ENCODE results near the gene RERE.

DNA sequence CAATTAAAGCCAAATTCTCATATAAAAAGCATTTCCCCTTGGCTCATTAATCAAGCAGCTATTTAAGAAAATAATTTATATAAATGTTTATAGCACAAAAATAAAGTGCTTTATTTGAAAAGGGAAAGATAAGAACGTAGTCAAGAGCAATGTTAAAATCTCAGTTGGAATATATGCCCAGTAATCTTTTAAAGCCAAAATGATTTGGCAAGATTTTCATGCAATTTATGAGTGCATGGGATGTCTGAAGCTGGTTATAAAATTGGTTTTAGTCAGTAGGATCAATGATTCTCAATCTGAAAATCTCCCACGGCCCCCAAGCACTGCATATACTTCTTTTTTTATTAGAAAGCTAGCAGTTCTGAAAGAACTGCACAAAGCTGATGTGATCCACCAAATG, 188.8 kb downstream of the RERE start:
- TF ChIP-seq, protein P1, sequence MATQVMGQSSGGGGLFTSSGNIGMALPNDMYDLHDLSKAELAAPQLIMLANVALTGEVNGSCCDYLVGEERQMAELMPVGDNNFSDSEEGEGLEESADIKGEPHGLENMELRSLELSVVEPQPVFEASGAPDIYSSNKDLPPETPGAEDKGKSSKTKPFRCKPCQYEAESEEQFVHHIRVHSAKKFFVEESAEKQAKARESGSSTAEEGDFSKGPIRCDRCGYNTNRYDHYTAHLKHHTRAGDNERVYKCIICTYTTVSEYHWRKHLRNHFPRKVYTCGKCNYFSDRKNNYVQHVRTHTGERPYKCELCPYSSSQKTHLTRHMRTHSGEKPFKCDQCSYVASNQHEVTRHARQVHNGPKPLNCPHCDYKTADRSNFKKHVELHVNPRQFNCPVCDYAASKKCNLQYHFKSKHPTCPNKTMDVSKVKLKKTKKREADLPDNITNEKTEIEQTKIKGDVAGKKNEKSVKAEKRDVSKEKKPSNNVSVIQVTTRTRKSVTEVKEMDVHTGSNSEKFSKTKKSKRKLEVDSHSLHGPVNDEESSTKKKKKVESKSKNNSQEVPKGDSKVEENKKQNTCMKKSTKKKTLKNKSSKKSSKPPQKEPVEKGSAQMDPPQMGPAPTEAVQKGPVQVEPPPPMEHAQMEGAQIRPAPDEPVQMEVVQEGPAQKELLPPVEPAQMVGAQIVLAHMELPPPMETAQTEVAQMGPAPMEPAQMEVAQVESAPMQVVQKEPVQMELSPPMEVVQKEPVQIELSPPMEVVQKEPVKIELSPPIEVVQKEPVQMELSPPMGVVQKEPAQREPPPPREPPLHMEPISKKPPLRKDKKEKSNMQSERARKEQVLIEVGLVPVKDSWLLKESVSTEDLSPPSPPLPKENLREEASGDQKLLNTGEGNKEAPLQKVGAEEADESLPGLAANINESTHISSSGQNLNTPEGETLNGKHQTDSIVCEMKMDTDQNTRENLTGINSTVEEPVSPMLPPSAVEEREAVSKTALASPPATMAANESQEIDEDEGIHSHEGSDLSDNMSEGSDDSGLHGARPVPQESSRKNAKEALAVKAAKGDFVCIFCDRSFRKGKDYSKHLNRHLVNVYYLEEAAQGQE (IDR thresholded peaks at IDR 0.05; ENCODE audit: insufficient read depth in 1 of 2, low read depth in 2 of 2, low read length in 1 of 2) = no peak
- TF ChIP-seq, protein P2, sequence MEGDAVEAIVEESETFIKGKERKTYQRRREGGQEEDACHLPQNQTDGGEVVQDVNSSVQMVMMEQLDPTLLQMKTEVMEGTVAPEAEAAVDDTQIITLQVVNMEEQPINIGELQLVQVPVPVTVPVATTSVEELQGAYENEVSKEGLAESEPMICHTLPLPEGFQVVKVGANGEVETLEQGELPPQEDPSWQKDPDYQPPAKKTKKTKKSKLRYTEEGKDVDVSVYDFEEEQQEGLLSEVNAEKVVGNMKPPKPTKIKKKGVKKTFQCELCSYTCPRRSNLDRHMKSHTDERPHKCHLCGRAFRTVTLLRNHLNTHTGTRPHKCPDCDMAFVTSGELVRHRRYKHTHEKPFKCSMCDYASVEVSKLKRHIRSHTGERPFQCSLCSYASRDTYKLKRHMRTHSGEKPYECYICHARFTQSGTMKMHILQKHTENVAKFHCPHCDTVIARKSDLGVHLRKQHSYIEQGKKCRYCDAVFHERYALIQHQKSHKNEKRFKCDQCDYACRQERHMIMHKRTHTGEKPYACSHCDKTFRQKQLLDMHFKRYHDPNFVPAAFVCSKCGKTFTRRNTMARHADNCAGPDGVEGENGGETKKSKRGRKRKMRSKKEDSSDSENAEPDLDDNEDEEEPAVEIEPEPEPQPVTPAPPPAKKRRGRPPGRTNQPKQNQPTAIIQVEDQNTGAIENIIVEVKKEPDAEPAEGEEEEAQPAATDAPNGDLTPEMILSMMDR (IDR thresholded peaks at IDR 0.05) = no peak
- TF ChIP-seq TCF7L2 (IDR thresholded peaks at IDR 0.05; ENCODE audit: low read depth, low read length) = no peak

Data from Panc1 (cell line).